HG03460 (cell line): ENCODE measurements around the gene CGN.

Experiments
- ATAC-seq: cut with Tn5 transposase; IDR thresholded peaks from one replicate; pipeline ENCODE4 v1.9.1; 2021; ENCODE audit not compliant: unreplicated experiment

Gene CGN, protein sequence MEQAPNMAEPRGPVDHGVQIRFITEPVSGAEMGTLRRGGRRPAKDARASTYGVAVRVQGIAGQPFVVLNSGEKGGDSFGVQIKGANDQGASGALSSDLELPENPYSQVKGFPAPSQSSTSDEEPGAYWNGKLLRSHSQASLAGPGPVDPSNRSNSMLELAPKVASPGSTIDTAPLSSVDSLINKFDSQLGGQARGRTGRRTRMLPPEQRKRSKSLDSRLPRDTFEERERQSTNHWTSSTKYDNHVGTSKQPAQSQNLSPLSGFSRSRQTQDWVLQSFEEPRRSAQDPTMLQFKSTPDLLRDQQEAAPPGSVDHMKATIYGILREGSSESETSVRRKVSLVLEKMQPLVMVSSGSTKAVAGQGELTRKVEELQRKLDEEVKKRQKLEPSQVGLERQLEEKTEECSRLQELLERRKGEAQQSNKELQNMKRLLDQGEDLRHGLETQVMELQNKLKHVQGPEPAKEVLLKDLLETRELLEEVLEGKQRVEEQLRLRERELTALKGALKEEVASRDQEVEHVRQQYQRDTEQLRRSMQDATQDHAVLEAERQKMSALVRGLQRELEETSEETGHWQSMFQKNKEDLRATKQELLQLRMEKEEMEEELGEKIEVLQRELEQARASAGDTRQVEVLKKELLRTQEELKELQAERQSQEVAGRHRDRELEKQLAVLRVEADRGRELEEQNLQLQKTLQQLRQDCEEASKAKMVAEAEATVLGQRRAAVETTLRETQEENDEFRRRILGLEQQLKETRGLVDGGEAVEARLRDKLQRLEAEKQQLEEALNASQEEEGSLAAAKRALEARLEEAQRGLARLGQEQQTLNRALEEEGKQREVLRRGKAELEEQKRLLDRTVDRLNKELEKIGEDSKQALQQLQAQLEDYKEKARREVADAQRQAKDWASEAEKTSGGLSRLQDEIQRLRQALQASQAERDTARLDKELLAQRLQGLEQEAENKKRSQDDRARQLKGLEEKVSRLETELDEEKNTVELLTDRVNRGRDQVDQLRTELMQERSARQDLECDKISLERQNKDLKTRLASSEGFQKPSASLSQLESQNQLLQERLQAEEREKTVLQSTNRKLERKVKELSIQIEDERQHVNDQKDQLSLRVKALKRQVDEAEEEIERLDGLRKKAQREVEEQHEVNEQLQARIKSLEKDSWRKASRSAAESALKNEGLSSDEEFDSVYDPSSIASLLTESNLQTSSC

DNA sequence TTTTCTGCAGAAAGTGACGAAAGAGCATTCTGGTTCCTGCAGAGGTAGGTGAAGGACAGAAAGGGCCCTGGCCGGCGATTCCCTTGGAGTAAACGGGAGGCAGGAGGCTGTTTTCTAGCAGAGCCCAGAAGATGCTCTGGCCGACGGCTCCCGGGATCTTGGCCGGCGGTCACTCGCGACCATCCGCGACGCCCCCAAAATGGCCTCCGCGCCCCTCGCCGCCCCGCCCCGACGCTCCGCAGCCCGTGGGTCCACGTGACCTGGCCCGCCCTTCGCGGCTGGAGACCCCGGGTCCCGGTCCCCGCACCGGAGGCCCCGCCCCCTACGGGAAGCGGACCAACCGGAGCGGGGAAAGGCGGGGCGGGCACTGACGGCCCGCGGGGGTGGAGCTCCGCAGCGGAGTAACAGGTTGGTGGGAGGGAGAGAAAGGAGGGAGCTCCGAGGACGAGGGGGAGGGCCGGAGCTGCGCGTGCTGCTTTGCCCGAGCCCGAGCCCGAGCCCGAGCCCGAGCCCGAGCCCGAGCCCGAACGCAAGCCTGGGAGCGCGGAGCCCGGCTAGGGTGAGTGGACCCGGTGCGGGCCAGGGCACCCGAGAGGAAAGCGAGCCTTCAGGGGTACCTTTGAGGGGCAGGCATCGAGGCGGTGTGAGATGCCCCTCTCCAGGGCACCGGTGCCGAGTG lies at the start of gene CGN:
Gene CGN (plus strand): TSS at position 431 of the 679 bp plus-strand sequence. CDS start 7,133 bp downstream, outside the sequence.
- peak; percentile 78 for ATAC-seq

DNA sequence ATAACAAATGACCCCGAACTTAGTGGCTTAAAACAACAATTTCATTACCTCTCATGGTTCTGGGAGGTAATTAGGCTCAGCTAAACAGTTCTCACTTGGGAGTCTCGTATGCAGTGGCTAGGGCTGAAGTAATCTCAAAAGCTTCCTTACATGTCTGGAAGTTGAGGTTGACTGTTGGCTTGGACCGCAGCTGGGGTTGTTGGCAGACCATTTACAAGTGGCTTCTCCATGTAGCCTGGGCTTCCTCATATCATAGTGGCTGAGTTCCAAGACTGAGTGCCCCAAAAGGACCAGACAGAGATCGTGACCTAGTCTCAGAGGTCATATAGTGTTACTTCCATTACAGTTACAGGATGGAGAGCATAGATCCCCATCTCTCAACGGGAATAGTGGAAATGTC lies 49.5 kb upstream of the CGN start:
- ATAC-seq = no peak

DNA sequence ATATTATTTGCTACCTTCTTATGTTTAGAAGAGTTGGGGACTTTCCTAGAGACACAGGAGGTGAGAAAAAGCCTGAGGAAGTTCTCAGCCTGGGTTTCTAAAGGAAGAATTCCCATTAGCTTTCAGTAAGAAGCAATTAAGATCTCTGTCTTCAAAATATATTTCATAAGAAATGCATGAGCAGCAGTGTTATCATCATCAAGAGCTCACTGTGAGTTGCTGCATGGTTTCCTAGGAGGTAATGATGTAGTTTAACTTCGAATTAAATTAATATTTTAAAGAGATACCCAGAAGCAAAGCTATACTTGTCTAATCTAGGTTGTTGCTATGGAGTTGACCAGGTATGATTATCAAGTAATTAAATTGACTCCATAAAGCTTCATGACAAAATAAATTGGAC lies 46.2 kb upstream of the CGN start:
- no peak for ATAC-seq

DNA sequence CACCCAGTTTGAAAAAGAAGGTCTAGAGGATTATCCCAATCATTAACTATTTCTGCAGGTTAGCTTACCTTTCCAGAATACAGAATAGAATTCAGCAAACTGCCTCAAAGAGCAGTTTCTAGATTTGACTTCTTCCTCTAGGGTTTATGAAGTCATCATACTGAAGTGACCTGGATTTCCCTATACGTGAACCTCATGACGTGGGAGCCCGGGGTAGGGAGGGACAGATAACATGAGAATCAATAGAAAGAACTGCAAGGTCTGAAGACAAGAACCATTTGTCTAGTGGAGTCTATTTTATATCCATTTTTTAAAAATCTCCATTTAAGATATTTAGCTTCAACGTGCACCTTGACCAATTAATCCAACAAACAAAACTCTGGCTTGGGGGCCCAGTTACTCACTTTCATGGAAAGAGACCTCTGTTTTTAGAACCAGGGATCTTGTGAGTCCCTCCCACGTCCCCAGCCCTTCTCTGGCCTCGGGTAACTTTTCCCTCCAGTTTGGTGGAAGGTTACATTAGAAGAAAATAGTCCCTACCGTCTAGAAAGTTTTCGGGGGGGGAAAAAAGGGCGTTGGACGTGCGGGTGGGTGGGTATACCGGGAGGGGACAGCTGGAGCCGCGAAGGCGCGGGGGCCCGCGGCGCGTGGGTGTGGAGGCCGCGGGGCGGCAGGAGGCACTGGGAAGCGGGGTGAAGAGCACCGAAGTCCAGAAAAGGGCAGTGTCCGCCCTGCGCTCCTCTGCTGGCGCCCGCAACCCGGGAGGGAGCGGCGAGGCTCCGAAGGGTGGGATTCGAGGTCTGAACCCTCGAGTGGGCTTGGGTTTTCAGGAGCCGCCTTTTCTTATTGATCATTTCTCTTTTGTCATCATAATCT lies 38.1 kb upstream of the CGN start:
- ATAC-seq = no peak

DNA sequence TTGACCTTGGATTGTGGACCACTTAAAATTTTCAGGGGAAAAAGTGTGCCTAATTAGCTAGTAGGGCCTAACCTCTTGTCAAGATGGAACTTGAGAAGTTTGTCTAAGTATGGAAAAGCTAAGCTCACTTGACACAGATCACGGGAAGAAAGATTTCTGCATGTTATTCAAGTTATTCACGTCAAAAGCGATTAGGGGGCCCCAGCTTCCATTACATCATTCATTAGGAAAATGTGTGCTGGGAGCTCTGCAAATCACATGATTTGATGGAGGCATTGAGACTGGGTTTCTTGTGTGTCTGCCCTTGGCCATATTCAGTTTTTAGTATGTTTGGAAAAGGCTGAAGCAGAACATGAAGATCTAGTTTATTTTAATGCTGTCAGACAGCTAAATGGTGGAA lies 36.4 kb upstream of the CGN start:
- ATAC-seq = no peak

DNA sequence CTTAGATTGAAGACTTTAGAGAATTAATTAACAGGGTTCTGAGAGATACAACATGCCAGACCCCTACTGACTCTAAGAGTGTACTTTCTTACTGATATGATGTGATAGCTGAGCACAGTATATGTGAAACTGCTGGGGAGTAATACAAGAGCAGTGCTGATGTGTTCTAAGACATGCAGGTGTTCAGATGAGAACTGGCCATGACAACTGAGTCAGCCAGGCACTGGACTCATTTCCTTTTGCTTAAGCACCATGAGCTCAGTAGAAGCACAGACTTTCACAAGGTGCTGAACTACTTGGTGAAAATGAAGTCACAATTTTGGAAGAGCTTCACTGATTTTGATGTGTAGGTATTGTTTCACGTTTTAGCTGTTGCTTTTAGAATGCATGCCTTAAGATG lies 36.0 kb upstream of the CGN start:
- ATAC-seq = peak; percentile 87

DNA sequence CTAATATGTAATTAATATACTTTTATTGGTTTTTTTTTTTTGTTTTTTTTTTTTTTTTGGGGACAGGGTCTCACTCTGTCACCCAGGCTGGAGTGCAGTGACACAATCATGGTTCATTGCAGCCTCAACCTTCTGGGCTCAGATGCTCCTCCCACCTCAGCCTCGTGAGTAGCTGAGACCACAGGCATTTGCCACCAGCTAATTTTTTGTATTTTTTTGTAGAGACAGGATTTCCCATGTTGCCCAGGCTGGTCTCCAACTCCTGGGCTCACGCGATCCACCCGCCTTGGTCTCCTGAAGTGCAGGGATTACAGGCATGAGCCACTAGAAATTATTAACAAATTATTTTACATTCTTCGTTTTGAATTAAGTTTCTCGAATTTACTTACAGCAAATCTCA lies 35.1 kb upstream of the CGN start:
- no peak for ATAC-seq

DNA sequence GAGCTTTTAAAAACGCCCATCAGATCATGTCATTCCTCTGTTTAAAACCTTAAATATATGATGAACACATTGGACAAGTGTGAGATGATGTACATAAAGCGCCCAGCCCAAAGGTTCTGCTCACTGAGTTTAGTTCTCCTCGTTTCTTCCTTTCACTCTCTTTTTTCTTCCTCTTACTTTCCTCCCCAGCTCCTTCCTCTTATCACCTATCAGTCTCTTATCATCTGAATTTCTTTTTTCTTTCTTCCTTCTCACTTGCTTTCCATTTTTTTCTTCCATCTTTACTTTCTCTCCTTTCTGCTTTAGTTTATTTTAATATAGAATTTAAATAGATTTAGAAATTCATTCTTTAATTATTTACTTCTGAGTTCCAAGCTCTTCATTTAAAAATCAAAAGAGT lies 34.1 kb upstream of the CGN start:
- ATAC-seq = no peak

DNA sequence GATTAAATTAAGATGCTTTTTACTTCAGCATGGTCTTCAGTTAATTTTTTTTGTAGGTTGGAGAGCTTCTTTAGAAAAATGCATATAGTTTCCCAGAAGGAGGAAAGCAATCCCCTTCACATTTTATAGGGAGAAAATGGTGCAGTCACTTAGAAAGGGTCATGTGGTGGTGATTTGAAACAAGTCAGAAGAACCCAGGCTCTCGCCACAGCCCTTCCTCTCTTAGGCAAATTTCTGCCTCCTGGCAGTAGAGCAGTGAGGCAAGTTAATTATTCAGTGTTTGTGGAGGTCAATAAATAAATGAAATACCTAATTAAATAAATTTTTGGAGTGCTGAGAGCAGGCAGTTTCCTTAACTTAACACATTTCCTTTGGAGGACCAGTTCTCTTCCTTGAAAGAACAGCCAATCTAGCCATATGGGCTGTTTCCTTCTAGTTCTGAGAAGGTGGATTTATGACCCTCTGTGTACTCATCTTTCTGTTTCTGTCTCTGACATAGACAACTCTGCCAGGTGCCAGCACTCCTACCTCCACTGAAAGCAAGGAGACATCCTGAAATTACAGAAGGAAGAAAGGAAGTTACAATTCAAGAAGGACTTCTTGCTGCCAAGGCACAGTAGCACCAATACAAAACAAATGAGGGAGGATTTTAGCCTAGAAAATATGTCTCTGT lies 32.9 kb upstream of the CGN start:
- ATAC-seq = no peak

DNA sequence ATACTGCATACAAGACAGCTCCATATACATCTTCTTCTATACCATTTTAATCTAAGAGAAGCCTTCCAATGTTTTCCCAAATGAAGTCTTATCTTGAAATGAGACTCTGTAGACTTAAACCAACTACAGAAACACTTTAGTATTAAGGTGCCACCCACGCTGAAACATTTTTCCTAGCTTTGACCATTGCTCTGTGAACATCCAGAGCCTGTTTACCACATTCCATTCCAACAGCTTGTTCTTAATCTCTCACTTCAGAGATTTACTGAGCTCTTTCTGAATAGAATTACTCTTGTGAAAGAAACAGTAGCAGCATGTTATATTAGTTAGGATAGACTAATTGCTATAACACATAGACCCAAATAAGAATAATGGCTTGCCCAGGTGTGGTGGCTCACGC lies 32.3 kb upstream of the CGN start:
- no peak for ATAC-seq

DNA sequence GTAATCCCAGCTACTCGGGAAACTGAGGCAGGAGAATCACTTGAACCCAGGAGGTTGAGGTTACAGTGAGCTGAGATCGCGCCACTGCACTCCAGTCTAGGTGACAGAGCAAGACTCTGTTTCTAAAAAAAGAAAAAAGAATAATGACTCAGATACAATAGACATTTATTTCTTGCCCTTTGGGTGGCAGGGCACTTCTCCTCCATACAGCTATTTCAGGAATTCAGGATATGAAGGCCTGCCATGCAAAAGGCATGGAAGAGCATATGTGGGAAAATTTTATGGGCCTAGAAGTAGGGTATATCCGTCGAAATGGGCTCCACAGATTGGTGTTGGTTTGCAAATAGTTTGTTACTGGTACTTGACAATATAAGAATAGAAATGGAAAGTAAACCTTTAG lies 31.7 kb upstream of the CGN start:
- ATAC-seq = no peak

DNA sequence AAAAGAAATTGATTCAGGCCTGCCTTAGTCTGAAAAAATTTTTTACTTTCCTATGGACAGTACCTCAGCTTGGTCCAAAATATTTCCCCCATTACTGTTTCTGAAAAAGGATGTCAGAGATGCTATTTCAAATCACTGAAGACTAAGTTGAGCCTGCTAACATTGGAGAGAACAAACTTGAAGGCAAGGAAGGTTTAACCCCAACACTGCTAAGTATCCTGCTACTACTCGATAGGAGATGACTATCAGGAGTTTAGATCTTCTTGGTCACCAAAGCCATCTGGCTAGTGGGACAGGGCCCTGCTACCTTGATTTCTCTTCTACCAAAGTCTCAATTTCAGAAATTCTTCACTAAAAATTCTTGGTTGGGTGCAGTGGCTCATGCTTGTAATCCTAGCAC lies 29.2 kb upstream of the CGN start:
- ATAC-seq = no peak

DNA sequence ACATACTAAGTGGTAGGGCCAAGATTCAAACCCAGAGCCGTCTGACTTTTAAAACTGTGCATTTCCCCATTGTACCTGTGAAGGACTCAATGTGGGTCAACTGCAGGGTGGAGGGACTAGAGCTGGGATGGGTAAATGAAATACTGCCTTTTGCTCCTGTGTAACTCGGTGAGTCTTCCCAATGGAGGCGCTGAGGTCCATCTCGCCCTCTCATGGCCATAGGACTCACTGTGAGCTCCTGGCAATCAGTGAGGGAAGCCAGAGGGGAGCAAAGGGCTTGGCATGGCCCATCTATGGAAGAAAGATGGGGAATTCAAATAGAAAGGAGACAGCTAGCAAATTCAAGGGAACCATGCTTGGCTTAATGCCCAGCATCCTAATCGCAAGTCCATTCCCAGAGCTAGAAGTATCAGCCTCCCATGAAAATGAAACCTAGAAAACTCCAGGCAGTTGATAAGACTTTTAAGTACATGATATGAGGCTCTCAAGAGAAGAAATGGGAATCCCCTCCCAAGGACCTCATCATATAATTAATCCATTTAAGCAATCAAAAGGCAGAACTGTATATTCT lies 25.4 kb upstream of the CGN start:
- ATAC-seq = no peak

DNA sequence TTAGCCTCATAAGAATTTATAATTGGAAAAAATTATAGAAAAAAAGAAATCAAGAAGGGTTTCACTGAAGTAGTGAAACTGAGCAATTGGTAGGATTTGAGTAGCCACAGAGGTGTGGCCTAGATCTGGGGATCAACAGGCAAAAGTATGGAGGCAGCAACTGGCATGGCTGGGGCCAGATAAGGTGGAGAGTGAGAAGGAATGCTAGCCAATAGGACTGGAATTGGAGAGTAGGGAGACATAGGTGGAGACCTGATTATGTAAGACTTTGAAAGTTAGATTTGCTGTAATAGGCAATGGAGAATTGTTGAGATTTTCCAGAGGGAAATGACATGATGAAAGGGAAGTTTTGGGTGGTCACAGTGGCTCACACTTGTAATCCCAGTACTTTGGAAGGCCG lies 24.6 kb upstream of the CGN start:
- ATAC-seq = no peak

DNA sequence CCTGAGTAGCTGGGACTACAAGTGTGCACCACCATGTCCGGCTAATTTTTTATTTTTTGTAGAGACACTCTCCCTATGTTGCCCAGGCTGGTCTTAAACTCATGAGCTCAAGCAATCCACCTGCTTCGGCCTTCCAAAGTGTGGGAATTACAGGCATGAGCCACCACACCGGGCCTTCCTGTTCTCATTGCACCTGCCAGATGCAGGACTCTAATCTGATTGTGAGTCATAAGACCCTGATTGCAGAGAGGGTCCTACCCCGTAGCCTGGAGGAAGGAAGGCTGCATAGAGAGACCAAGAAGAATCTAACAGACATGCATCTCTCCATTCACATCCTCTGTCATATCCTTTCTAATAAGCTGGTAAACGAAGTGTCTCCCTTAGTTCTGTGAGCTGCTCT lies 19.5 kb upstream of the CGN start:
- ATAC-seq = no peak

DNA sequence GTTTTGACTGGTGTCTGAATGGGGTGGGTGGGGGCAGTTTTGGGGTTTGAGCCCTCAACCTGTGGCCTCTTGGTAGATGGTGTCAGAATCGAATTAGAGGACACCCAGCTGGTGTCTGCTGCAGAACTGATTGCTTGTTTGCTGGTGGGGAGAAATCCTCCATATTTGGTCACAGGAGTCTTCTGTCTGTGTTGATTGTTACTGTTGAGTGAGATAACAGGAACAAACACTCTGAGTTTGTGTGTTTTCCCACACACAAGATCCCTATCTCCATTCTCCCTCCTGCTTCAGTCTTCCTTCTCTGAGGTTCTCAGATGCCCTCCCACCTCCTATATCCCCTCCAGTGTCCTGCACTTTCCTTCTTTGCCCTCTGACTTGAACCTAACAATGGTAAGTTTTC lies 19.1 kb upstream of the CGN start:
- no peak for ATAC-seq

DNA sequence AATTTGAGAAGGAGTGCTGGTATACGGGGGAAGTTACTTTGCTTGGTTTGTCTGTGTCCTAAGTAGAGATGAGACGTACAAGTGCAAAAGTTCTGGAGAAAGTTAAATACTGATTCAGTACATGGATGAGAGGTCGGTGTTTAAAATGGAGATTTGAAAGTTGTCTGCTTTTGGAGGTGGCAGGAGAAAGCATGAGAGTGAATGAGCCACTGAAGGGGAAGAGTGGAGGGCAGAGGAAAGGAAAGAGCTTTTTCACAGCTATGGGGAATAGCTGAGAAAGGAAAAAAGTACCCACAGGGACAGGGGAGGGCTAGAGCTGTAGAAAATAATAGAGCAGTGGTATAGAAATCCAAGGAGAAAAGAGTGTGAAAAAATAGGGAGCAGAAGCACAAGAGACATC lies 18.1 kb upstream of the CGN start:
- no peak for ATAC-seq

DNA sequence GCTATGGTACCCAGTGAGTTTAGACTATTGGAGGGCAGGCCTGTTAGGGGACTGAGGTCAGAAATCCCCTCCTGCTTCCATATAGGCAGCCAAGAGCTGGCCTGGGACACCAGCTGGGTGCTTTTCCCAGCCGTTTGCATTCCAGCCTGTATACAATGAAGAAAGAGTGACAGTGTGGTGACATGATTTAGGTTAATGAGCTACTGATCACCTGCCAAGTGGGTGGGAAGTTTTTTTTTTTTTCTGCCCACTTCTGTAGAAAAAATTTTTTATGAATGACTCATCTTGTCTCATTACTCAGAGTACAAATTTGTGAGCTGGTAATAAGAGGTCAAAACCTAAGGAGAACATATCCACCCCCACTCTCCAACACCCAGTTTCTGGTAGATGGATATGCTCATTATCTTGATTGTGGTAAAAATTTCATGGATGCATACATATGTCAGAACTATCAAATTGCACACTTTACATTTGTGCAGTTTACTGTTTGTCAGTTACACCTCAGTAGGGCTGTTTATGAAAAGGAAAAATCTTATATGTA lies 16.4 kb upstream of the CGN start:
- no peak for ATAC-seq

DNA sequence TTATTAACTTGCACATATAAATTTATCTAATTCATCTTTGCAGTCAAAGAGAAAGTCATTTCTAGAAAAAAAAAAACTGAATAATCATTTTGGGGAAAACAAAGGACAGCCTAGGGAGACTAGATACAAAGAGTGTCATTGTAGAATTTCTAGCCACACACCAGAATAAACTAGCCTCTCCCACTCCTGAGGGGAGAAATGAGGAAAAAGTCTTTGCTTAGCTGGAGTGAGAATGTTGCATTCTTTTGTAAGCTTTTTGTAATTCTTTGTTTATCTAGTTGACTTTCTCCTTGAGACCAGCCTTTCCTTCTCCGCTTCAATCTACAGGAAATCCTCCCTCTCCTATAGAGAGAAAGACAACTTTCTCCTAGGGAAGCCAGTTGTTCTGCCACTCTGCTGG lies 15.9 kb upstream of the CGN start:
- no peak for ATAC-seq
